Globus pallidus (tissue), 1 donor: ENCODE data around the gene FYB1.
A peak's percentile ranks its signal among the peaks of the same experiment; 100 is the strongest.
"Not testable (repeated sequence)": the region's sequence is repeated elsewhere in the genome, so short reads cannot be mapped to it uniquely, and the experiment has no call there.

Experiments
- DNase-seq: peaks from one replicate; pipeline ENCODE4 v3.0.0-alpha.2; 2015; ENCODE audit warnings: low spot score

The FYB1 gene

DNA sequence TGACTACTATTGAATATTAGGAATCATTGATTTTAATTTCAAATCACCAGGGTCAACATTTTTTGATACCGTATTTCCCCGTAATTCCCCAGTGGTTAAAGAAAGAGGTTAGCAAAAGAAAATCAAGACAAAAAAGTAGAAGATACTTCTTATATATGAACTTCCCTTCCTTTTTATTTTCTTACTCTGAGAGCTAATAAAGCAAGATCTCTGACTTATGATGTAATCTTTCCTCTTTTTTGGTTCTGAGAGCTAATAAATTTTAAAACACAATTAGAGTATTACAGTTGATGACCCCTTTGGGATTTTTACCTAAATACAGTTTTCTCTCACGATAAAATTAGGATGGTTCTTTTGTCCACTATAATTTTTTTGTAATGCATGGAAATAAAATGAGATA, 9.2 kb upstream of the FYB1 start:
- DNase-seq: no peak

DNA sequence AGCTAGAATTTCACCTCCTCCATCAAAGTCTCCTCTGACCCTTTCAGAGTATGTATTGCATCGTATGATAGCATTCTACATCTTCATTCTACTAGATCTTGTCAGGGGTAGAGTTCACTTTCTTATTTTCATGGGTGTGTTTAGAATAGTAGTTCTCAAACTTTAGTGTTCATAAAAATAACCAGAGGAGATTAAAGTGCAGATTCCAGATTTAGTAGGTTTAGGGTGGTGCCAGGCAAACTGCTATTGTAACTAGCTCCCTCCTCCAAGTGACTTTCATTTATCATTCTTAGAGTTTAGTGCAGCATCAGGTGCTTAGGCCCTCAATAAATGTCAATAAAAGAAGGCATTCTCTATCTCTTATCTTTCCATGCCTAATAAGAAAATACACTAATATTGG, 7.2 kb upstream of the FYB1 start:
- no peak for DNase-seq

- no peak for DNase-seq
These were observed 6.7 kb upstream of the FYB1 start for GRCh38 chr5:39226100-39226451.

DNA sequence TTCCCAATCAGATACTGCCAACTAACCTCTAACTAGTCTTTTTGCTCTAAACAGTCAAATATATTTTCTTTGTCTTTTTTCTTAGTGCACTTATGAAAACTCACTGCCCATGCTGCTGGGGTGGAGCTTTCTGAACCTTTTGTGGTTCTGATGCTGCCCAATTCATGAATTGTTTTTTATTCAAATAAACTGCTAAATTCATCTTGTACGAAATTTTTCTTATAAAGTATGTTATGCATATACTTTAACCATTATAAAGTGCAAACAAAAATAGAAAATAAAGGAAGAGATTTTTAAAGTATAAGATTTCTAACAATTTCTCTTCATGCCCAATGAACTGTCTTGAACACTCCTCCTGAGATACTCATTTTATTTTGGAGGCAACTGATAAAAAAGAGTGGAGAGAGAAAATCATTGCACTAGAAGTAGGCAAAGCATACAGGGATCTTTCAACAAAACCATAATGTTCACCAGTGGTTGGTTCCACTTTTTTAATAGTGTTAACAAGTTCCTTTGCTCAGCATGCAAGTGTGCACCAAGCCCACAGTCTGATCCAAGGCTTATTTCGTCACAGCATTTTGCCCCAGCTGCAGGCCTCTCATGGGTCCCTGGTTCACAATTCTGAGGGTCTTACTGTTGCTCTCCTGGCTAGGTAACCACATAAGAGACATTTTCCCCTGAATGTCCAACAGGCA, 6.2 kb upstream of the FYB1 start:
- no peak for DNase-seq

DNA sequence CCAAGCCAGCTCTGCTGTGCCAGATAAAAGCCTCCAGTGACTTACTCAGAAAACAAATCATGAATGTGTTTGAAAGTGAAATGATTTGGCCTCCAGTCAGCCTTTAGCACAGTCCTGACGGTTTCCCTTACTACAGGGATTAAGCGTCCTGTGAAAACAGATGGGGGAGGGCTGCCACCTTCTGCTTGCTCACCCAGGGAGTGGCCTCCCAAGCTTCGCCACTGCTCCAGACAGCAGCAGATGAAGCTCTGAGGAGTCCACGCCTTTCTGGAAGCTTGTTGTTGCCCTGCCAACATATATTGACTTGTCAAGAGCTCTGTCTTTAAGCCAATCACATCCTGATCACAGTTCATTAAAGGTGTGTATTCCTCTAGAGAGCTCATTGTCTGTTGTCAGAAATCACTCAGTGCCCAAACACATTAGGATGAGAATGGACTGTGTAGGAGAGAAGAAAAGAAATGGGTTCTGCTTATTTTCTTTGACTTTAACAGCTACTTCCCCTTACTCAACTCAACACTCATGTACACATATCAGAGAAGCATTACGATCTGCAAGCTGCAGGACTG, 4.9 kb upstream of the FYB1 start:
- DNase-seq: no peak

- DNase-seq: no peak
These were observed 4.3 kb upstream of the FYB1 start for GRCh38 chr5:39223565-39224156.

GRCh38 chr5:39221671-39222070, 2.3 kb upstream of the FYB1 start:
- DNase-seq: not testable (repeated sequence)

DNA sequence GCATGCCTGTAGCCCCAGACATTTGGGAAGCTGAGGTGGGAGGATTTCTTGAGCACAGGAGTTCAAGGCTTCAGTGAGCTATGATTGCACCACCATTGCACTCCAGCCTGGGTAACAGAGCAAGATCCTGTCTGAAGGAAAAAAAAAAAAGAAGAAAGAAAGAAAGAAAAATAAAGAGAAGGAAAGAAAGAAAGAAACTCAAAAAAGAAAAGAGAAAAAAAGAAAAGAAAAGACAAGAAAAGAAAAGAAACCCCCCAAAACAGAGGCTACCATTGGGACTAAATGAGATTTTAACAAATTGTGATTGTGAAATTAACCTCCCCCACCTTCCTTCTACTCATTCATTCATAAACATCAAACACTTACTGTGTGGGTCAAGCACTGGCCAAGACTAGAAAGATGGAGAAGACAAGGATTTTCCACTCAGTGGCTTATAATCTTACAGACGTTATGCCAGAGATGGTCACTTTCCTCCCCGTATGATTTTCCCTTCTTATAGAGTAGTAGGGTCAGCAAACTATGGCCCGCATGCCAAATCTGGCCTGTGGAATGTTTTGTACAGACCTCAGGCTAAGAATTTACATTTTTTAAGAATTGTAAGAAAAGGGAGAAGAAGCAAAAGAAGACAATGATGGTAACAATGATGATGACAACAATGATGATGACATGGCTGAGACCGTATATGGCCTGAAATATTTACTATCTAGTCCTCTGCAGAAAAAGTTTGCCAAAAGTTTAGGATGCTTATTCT, 1.1 kb upstream of the FYB1 start:
- DNase-seq: no peak

DNA sequence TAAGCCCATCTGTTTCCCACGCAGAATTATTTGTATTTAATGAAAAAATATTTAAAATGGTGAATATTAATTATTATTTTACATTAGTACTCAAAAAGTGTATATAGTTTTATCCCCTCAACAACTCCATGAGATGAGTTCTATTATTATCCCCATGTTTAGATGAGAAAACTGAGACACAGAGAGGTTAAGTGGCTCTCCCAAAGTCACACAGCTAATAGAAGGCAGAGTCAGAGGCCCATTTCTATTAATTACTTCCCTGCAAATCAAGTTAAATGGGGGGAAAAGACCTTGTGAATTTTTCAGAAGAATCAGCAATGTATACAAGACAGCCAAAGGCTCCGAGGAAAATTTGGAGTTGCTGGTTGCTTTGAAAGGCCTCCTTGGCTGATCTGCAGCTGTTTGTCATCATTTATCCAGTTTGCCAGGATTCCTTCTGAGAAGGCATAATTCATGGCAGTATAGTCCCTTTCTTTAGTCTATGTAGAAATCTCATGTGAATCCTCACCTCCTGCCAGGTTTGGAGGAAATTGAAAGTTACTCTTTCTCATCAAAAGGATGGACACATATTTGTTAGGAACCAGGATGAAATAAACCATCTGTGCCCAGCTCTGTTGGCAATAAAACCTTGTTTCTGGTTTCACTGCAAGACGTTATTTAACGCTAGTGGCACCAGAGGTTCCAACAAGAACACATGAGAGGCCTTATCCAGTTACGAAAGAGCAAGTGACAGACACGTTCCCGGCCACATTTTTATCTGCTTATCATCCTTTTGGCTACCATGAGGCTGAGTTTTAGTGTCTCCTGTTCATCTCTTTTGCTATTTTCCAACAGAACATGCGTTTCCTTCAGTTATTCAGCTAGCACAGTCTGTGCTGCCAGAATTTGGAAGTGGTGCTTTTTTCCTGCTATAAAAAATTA, 621 bp downstream of the FYB1 start:
- no peak for DNase-seq

GRCh38 chr5:39217365-39218281, 1.7 kb downstream of the FYB1 start:
- DNase-seq: peak; percentile 75

- no peak for DNase-seq
These were observed 2.7 kb downstream of the FYB1 start for GRCh38 chr5:39216631-39217030.

GRCh38 chr5:39215857-39216256, 3.5 kb downstream of the FYB1 start:
- DNase-seq: no peak

DNA sequence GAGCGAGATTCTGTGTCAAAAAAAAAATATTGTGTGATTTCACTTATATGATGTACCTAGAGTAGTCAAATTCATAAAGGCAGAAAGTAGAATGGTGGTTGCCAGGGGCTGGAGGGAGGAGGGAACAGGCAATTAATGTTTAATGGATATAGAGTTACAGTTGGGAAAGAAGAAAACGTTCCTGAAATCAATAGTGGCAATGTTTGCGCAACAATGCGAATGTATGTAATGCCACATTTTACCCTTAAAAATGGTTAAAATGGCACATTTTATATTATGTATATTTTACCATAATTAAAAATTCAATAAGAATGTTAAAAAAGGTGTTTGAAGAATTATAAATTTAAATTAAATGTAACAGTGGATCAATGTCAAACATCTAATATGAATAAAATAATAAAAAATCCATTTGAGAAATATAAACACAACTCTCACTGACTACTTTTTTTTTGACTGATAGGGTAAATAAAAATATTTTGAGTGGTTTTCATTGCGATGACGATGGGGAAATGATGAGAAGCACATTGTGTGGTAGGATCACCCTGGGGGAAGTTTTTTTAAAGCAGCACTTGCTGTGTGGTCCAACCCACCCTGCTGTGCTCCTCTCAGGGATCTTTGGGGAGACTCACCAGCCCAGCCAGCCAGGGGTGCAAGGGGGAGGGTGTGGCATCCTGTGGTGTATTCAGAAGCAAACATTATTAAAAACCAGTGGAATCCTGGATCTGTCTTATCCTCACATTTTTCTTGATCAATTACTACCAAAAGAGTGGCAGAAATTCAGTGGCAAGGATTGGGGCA, 4.3 kb downstream of the FYB1 start:
- no peak for DNase-seq

DNA sequence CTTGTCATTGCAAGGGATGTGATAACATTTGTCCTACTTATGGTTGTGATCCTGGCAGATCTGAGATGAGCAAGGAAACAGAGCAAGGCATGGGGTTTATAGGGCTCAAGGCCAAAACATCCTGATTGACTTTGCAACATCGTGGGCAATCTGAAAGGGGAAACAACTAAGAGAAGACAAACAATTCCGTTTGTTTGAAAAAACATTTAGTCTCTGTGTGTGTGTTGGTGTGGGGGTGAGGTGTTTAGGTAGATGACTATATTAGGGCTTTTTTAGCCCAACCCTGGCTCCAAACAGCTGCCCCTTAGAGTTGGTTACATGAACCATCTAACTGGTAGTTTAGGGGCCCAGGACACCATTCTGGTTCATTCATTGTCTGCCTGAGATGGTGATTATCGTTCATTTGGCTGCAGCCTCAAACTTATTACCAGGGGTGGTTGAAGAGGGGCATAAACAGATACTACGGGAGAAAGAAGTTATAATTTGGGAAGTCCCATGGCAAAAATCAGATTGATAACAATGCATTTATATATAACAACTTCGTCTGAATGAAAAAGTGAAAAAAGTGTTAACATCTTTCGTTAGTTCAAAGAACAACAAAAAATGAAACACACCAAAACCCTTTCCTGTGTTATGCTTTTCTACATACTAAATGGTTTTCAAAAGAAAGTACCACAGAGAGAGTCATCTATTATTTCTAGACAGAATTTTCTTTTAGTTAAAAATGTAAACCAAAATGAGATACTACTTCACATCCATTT, 5.7 kb downstream of the FYB1 start:
- no peak for DNase-seq

DNA sequence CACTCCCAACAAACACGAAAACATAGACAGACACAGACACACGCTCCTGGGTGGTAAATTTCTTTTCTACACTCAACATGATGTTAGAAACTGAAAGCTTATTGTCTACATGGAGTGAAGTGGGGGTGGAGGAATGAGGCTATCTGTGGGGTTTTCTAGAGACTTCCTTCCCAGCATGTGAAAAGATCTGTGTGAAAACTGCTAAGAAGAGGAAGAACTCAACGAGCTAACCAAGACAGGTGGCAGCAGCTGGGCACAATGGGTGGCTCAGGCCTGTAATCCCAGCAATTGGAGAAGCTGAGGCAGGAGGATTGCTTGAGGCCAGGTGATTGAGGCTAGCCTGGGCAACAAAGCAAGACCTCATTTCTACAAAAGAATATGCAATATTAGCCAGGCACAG, 7.6 kb downstream of the FYB1 start:
- no peak for DNase-seq

DNA sequence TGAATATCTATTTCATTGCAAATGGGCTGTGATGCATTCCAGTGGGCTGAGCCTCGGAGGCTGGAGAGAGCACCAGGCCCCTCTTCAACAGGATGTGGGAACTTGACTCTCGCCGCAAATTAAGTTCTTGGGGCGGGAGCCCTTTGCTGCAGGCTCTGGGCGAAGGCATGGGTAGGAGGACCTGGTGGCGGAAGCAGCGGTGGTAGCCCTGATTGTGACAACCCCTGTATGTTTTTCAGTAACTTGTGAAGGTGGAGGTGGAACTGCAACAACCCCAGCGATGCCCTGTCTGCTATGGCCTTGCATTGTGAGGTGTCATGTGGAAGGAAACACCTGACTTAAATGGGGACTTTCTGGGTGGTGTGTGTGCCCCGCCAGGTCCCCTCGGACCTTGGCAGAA, 9.4 kb downstream of the FYB1 start:
- no peak for DNase-seq

DNA sequence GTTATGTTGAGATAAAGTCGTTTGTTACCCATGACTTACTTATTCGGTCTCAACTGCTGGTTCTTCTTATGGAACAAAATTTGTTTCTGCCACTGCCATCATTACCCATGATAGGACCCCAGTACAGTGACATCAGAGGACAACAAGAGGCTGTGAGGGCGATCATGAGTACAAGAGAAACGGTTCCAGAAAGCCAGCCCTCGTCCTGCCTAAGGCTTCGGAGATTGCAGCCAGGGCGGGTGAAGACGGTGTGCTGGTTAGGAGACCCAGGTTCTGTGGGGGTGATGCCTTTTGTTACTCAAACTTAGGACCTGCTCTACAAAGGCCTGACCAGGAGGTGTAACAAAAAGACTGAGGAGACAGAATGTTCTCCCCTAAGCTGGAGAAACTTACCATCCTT, 10.9 kb downstream of the FYB1 start:
- no peak for DNase-seq

GRCh38 chr5:39207345-39208045, 11.9 kb downstream of the FYB1 start:
- no peak for DNase-seq
